Stimulated activated CD8-positive, alpha-beta memory T cell treated with anti-CD3 and anti-CD28 coated beads, Interleukin-4, amount 100 ng/mL, for 24 hours (primary cell): ENCODE data around the gene TTC12.

Experiments used
- DNase-seq: peaks from one replicate; pipeline ENCODE4 v3.0.0-alpha.2; 2020; ENCODE audit warnings: low read depth

The TTC12 gene

DNA sequence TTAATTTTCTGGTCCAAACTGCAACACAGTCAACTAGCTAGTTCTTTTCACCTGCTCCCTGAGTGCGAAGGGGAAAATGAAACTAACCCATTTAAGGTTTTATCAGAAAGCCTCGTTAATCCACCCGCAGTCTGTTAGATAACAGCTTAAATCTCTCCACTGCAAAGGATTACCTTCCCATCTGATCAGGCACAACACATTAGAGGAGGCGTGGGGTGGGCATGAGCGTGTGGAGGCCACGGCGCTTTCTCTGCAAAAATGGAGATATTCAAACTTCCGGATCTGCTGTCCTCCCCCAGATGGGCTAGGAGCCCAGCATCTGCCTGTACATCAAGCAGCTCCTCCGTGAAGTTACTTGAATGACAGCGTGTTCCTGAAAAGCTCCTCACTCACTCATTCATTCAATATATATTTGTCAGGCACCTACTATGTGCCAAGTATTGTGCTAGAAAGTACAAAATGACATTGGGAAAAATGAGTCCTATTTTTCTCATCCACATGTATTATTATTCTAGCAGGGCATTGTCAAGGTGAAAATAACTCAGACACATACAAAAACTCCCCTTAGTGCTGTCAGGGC lies 59.7 kb downstream of the TTC12 start:
- DNase-seq = no peak

DNA sequence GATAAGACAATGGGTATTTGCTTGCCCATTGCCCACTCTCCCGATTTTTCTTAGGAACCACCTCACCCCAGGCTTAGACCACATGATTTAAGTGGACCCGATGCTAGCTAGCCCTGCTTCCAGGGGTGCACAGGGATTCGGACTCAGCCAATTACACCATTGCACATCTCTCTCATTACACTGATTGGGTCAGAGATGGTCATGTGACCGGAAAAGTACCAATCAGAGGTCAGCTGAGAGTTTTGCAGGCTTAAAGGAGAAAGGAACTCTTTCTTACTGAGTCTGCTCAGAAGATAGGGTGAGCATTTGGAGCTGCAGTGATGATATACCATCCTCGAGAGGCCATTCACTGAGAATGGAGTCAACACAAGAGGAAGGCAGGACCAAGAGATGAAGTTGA lies 61.0 kb downstream of the TTC12 start:
- no peak for DNase-seq

DNA sequence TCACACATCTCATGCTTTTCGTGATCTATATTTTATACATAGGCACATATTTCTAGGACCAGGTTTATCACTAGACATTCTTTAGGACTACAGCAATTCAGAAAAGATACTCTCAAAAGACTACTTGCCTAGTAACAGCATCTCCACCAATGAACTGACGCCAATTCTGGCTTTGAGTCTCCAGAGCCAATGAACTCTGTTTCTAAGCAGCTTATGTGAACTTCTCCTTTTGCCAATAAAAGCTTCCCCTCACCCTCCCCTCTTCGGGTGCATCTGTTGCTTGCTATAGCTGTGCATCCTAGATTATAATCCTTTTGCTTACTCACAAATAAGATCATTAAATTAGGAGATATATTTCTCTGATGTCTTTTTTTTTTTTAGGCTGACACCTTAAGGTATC lies 61.8 kb downstream of the TTC12 start:
- DNase-seq = no peak

DNA sequence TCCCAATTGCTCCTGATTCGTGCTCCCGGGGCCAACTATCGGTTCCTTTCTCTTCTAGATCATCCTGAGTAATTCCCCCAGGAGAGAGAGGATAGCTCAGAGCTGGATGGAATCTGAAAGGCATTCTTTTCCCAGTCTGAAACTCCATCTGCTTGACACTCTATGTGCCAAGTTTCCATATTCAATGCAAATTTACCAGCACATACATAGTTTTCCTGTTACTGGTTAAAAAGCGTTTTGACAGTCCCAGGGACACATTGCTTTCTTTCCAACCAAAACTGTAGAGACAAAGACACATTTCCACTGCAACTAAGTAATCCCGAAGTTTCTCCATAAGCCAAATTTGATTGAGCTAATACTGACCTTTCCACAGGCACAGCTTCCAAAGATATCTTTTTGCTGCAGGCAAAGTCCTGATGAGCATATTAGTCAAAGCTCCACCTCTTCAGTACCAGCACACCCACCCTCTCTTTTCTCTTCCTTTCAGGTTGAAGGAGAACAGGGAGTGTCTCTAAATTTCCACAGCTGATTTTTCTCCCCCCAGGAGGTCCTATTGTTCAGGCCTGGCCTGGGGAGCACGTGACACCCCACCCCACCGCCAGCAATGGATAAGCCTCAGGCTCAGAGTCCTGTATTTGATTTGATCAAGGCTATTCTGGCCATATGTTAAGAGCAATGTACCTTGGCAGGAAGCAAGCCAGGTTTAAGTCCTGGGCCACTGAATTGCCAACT lies 63.5 kb downstream of the TTC12 start:
- DNase-seq = no peak

DNA sequence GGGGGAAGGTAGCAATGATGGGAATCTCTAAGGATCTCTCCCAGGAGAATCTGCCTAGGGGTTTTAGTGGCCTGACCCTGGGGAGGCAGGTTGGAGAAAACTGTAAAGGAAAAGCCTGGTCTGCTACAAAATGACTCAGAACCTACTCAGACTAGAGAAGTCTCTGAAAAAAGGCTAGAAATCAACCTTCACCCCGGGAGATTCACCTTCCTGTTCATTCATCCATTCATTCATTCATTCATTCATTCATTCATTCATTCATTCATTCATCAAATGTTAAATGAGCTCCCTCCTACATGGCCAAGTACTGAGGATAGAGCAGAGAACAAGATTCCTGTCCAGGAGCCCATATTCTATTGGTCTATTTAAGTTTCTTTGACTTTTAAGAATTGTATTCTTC lies 64.3 kb downstream of the TTC12 start:
- DNase-seq = no peak

DNA sequence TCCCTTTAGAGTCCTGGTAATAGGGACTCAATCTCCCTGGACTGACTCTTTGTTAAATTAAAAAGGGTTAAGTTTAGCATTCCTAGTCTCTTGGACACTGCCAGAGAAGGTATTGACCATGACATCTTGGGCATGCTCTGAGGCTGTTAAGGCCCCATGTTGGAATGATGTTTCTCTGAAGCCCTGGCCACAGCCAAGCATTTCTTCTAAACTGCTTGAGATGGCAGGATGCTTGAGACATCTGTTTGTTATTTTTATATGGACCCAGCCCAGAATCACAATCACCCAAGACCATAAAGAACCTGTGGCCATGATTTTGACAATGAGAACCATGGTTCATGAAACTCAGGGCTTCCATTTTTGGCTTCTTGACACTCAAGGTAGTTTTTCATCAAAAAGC lies 67.7 kb downstream of the TTC12 start:
- DNase-seq = no peak

DNA sequence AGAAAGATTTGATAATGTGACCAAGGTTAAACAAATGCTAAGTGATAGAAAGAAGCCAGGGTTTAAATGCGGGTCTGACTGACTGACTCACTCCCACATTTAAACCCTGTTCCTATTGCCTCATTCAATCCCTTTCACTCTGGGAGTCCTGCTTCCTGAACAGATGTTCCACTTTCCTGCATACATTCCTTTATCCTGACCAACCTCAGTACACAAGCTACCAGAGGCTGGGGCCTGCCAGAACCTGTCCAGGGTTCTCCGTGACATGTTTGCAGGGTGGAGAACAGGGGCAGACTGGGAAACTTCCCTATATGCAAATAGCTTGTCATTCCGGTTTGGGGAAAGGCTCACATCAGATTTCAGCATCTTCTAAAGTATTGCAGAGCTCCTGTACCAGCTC lies 70.2 kb downstream of the TTC12 start:
- DNase-seq = no peak

DNA sequence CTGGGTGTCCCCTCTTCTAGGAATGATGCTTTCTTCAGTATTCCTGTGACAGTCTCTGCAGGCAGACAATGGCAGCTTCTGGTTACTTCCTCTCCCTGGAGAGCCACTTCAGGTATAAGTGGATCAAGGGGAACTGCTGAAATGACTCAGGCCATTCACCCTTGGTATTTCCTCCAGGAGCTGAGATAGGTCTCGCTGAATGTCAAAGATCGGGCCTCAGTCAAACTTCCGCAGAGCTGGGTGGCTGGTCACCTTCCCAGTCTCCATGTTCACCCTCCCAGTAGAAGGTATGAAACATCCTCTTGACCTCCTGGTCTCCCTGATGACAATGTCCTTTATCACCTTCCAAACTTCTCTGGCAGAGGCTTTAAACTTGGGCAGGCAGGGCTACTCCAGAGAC lies 71.4 kb downstream of the TTC12 start:
- DNase-seq = no peak

DNA sequence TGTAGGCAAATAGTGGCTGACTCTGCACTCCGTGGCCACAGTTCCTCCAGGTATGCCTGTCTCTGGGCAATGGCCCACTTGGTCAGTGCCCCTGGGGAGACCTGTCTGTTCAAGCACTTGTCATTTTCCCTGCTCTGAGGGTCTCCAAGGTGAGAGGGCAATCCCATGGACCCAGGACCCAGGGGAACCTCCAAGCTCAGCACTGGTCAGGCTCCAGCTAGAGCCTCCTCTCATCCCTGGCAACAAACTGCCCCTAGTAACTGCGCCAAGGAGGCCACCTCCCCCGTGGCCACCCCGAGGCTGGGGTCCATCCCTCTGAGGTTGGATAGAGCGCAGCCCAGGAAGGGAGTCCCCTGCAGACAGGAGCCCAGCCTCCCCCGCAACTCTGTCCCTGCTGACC lies 72.5 kb downstream of the TTC12 start:
- no peak for DNase-seq

DNA sequence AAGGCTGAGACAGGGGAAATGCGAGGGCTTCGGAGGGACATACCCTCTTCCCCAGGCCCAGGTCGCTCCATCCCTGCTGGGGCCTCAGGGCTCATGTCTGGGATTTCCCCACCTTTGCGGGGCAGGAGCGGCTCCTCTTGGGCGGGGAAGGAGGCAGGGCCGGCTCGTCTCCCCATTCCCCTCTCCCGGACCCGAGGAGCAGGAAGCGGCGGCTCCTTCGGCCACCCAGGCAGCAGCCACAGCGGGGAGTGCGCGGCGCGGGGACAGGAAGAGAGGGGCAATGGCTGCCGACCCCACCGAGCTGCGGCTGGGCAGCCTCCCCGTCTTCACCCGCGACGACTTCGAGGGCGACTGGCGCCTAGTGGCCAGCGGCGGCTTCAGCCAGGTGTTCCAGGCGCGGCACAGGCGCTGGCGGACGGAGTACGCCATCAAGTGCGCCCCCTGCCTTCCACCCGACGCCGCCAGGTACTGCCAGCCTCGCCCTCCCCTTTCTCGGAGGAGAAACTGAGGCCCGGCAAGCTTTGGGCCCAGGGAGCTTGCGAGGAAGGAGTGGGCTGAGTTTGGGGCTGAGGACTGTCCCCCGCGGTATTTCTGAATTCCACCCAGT lies 73.3 kb downstream of the TTC12 start, which contains the start of gene ANKK1:
Gene ANKK1 (plus strand): TSS at position 175 of the 607 bp plus-strand sequence. CDS start 106 bp downstream, at position 281.
- DNase-seq = no peak

DNA sequence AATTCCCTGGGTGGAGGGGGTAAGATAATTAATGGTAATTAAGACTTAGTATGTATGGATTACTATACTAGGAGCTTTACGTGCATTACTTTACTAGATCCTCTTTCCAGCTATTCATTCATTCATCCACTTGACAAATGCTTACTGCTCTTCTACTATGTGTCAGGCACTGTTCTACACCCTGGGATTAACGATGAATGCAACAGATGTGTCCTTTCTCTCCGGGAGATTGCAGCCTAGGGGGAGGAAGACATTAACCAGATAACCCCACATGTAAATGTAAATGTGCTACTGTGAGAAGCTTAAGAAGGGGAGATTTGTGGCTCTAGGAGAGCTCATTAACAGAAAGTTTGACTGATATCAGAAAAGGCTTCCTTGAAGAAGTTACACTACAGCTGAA lies 74.9 kb downstream of the TTC12 start:
- DNase-seq = no peak

DNA sequence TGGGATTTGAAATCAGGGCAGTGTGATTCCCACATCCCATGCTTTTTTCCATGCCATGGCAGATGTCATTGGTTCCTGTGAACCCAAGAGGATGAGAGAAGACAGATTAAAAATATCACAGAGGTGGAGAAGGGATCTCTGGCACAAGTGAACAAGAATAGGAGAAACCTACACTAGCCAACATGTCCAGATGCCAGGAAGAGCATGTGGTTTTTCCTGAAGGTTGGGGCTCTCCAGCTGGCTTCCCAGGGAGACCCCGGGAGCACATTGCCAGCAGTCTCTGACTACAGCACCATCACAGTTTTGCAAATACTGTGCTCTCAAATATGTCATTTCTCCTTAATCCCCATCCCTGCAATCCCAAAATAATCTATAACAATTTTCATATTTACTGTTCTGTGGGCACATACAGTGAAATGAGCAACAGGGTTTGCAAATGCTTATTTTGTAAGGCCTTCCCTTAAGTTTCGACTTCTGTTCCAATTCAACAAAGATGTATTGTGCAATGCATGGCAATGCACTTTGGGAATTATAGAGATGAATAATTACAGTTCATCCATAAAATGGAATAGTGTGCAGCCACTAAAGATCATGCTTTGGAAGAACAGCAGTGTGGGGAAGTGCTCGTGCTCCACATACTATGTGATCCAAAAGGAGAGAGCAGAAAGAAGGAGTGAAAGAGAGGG lies 78.0 kb downstream of the TTC12 start:
- no peak for DNase-seq

DNA sequence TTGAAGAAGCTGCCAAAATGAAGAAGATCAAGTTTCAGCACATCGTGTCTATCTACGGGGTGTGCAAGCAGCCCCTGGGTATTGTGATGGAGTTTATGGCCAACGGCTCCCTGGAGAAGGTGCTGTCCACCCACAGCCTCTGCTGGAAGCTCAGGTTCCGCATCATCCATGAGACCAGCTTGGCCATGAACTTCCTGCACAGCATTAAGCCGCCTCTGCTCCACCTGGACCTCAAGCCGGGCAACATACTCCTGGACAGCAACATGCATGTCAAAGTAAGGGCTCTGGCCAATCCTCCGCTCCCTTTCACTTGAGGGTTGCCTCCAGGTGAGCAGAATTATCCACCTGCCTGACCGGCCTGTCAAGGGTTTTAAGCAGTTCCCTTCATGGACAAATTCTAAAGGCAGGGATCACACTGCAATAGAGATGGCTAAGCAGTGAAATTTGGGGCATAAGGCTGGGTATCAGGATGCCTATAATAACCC lies 79.2 kb downstream of the TTC12 start:
- no peak for DNase-seq

DNA sequence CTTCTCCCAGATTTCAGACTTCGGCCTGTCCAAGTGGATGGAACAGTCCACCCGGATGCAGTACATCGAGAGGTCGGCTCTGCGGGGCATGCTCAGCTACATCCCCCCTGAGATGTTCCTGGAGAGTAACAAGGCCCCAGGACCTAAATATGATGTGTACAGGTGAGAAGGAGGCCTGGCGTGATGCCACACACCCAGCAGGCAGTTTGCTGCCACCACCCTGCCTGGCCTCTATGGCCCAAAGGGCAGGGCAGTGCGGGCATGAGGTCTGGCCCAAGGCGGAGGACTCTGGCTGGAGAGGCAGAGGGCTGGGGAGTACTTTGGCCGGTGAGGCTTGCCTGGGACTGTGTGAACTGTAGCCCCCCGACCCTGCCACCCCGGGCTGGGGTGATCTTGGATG lies 80.5 kb downstream of the TTC12 start:
- DNase-seq = no peak

DNA sequence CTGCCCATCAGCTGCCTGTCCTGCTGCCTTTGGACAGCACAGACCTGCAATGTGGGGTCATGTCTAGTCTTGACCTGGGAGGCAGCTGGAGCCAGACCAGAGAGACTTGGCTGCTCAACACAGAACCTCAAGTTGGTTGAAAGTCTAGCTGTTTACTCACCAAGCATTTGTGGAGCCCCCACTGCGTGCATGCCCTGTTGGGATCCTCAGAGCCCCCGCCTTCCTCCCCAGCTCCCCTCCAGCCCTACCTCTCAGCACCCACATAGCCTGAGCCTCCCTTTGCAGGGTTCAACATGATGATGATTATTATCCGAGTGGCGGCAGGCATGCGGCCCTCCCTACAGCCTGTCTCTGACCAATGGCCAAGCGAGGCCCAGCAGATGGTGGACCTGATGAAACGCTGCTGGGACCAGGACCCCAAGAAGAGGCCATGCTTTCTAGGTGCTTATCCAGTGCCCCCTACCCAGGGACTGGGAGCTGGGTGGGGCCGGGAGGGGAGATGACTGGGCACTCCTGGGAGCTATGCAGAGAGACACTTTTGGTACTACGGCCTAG lies 81.5 kb downstream of the TTC12 start:
- no peak for DNase-seq

DNA sequence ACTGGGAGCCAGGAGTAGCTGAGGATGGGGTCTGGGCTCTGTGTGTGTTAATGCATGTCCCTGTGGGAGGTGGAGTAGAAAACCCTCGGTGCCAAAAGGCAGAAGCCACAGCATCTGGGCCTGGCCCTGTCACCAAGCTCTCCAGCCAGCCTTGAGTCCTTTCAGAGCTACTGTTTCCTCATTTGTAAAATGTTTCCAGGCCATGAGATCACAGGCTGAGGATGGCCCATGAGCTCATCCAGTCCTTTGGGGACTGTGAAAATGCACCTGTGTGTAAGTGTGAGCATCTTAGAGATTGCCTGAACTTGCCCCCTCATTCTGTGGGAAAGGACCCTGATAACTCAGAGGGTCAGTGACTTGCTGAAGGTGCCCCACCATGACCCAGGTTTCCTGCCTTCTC lies 82.3 kb downstream of the TTC12 start:
- no peak for DNase-seq

DNA sequence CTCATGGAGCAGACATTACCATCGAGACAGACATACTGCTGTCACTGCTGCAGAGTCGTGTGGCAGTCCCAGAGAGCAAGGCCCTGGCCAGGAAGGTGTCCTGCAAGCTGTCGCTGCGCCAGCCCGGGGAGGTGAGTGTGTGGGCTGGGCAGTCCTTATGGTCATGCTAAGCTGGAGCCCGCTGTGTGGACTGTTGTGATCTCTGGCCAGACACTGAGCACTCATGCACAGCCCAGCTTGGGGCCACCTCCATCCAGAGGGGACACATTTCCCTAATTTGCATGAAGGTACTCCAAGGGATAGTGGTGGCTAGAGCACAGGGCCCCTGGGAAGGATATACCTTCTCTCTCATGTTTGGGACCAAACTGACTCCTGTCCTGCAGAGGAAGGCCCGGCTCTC lies 82.8 kb downstream of the TTC12 start:
- no peak for DNase-seq

DNA sequence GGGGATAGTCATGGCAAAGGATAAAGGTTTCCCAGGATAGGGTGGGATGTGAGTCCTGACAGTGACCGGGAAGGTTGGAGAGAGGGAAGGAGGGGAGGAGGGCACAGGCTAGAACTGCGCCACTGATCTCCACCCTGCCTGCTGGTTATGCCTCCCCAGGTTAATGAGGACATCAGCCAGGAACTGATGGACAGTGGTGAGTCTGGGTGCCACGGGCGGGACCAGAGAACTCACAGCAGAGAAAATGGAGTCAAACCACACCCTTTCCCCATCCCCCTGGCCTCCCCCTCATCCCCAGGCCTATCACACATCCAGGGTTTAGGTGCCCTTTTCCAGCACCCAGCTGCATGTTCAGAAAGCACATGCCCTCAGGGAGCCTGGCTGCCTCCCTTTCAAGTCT lies 83.4 kb downstream of the TTC12 start:
- no peak for DNase-seq

DNA sequence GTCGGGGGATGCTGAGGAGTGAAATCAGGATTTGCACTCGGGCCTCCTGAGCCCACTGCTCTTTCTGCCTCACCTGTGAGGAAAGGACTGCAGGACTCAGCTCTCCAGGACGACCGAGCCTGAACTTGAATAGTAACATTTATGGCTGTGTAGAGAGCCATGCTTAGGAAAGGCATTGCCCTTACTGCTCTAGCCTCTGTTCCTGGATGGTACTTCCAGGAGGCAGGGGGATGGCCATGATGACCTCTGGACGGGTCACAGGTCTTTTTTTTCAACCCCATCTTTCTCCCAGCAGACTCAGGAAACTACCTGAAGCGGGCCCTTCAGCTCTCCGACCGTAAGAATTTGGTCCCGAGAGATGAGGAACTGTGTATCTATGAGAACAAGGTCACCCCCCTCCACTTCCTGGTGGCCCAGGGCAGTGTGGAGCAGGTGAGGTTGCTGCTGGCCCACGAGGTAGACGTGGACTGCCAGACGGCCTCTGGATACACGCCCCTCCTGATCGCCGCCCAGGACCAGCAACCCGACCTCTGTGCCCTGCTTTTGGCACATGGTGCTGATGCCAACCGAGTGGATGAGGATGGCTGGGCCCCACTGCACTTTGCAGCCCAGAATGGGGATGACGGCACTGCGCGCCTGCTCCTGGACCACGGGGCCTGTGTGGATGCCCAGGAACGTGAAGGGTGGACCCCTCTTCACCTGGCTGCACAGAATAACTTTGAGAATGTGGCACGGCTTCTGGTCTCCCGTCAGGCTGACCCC lies 84.5 kb downstream of the TTC12 start:
- no peak for DNase-seq

DNA sequence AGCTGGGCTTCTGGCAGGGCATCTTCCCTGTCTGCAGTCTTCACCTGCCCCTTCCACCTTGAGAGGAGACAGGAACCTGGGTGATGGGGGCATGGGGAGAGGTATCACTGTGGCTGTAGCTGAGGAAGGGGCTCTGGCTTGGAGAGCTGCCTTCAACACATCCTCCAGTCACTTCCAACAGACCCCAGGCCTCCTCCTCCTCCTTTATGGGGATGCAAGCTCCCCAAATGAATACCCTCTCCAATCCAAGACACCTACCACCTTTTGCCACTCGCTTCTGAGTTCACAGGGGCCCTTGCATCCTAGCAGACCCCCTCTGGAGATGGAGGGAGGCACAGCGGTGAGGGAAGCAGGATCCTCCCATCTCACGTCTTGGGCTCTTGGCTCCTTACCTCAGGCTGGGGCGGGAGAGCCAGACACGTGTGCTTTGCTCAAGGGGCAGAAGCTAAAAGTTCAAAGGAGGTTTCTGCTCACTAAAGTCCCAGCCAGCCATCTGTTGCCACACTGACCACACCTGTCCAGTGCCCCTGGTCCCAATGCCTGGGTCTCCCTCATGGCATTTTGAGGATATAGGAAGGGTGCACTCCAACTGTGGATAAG lies 86.3 kb downstream of the TTC12 start:
- DNase-seq = no peak

DNA sequence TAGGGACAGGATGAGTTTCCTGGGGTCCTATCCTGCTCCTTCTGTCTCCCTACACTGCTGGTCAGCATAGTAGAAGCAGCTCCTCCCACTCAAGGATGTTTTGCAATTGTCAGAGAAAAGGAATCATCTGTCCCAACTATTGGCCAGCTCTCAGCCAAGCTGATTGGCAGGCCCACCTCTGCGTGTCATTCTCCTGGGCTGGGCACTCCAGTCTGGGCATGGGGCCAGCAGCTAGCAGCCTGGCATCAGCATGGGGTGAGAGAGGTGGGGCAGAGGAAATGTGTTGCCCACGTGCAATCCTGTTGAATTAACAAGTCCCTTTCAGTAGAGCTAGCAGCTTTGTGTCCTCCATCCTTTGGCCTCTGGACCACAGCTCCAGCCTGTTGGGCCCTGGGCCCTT lies 87.3 kb downstream of the TTC12 start:
- no peak for DNase-seq
